Adrenal gland (tissue), 12 donors: ENCODE results near the gene TPSG1. TPM values are rescaled to one million over a fixed set of nuclear protein-coding genes. Genes with fewer than 3 reads are reported as not detected.

Experiments used
- DNase-seq, 7 donors: peaks; one replicate each; pipeline ENCODE4 v3.0.0-alpha.2; 2019 to 2020
- H3K27ac ChIP-seq, 5 donors: fragments of 200-600 bp; sonication (generic) in 4 of 5; 1 replicate in 3 of 5; 2 replicates in 2 of 5; pipeline versions ENCODE4 v1.5.1 to v1.8.0; 2016 to 2020; ENCODE audit warnings: mild to moderate bottlenecking in 1 of 5
- H3K27me3 ChIP-seq: fragments of 200-600 bp; 2 replicates; pipeline ENCODE4 v1.8.0; 2021
- H3K36me3 ChIP-seq, 2 donors: fragments of 200-600 bp; replicated peaks in 1 of 2; 1 replicate in 1 of 2; 2 replicates in 1 of 2; pipeline versions ENCODE4 v1.5.1 to v1.8.0; 2018 to 2022
- H3K4me1 ChIP-seq, 2 donors: fragments of 200-600 bp; replicated peaks in 1 of 2; 1 replicate in 1 of 2; 2 replicates in 1 of 2; pipeline versions ENCODE4 v1.5.1 to v1.8.0; 2018 to 2021
- H3K4me3 ChIP-seq, 4 donors: fragments of 200-600 bp; sonication (generic) in 3 of 4; one replicate each; pipeline ENCODE4 v1.5.1; 2016 to 2018
- H3K9me3 ChIP-seq, 3 donors: fragments of 200-600 bp; sonication (generic) in 1 of 3; replicated peaks in 1 of 3; 1 replicate in 2 of 3; 2 replicates in 1 of 3; pipeline versions ENCODE4 v1.5.1 to v1.8.0; 2016 to 2021
- POLR2A ChIP-seq, 2 donors: fragments of 450-650 bp; IDR thresholded peaks; one replicate each; pipeline ENCODE4 v1.6.1; 2017; ENCODE audit warnings: antibody characterized with exemption in 2 of 2, mild to moderate bottlenecking in 2 of 2, moderate library complexity in 1 of 2
- WGBS, 4 donors: extraction: QIAGEN DNeasy Blood & Tissue Kit in 2 of 4; methylation state at CpG; one replicate each; pipeline versions ENCODE4 v1.1.5 to v1.1.7; 2013 to 2017; 5-methylcytosine and 5-hydroxymethylcytosine counted together
- intact Hi-C, 2 donors: fragments of 100-400 bp; cut with DNase I; formaldehyde crosslinking; loops; one replicate each; pipeline versions ENCODE4 v1.14.1 to v1.15.0; 2022 to 2023
- polyA plus RNA-seq, 3 donors: library from polyadenylated mRNA; stranded (reverse); fragments of 200-250 nt in 2 of 3; fragments of 350-450 nt in 1 of 3; fragmentation: Illumina TruSeq in 1 of 3; extraction: RNeasy Lipid Tissue Mini Kit (QIAGEN cat#74804) in 1 of 3; gene quantifications; one replicate each; pipeline ENCODE4 v1.2.3, GENCODE V29; 2013 to 2014
- total RNA-seq, 9 donors: library from RNA; depleted of rRNA in 4 of 9; stranded (reverse); fragments of >200 nt in 4 of 9; fragments of 120-200 nt in 1 of 9; fragmentation: NEBNext Ultra II Directional in 1 of 9; extraction: Animal tissue kit (Norgen Biotek cat#: 25700) in 1 of 9; gene quantifications; one replicate each; pipeline versions ENCODE4 v1.1.0 to v1.2.4, GENCODE V29; 2013 to 2023
- TF ChIP-seq, protein P1 (sequence below), 6 experiments: fragments of 450-650 bp in 4 of 6; fragments of 200-600 bp in 2 of 6; sonication (generic) in 1 of 6; IDR thresholded peaks; 1 replicate in 5 of 6; 2 replicates in 1 of 6; pipeline versions ENCODE4 v1.5.1 to v1.8.0; 2016 to 2021; ENCODE audit warnings: antibody characterized with exemption in 6 of 6, mild to moderate bottlenecking in 2 of 6, moderate library complexity in 1 of 6
- donor health status: healthy with polysubstance abuse.
- donor health status: Bipolar disorder and iron deficiency.
- donor health status: DM: yes; HTN: yes; CAD: no.
- donor health status: DM: no; HTN: no; CAD: no.
- donor health status: DM: no; HTN: no; CAD: no.
- donor health status: DM: yes; HTN: yes; CAD: no.

TPSG1 gene
- total and polyA plus RNA-seq, 12 donors: 0.18 to 5.5 (median 0.34) TPM; not detected in 7

GRCh38 chr16:1174477-1175357, 50.4 kb downstream of the TPSG1 start:
- intact Hi-C loops: no loop called here
- Histone ChIP-seq H3K4me3 (no peak overlapping the region), H3K27me3 (no peaks in the 10 kb centered on the region), H3K27ac (peak overlapping the region in 4 of 5 donors; percentile 17 to 71 (median 48)), H3K4me1 (peaks cover 9% of the 10 kb centered on the region in 2 donors), H3K9me3 (no peaks in the 10 kb centered on the region), H3K36me3 (no peaks in the 10 kb centered on the region)
- TF ChIP-seq, protein P1, sequence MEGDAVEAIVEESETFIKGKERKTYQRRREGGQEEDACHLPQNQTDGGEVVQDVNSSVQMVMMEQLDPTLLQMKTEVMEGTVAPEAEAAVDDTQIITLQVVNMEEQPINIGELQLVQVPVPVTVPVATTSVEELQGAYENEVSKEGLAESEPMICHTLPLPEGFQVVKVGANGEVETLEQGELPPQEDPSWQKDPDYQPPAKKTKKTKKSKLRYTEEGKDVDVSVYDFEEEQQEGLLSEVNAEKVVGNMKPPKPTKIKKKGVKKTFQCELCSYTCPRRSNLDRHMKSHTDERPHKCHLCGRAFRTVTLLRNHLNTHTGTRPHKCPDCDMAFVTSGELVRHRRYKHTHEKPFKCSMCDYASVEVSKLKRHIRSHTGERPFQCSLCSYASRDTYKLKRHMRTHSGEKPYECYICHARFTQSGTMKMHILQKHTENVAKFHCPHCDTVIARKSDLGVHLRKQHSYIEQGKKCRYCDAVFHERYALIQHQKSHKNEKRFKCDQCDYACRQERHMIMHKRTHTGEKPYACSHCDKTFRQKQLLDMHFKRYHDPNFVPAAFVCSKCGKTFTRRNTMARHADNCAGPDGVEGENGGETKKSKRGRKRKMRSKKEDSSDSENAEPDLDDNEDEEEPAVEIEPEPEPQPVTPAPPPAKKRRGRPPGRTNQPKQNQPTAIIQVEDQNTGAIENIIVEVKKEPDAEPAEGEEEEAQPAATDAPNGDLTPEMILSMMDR (IDR thresholded peaks at IDR 0.05): no peak
- TF ChIP-seq POLR2A (IDR thresholded peaks at IDR 0.05): no peak
- 54 to 64% (median 58%) methylated on average over 20 to 38 of the region's 38 CpGs for WGBS, 4 donors
- peak in 1 of 7 donors; percentile 63 for DNase-seq

GRCh38 chr16:1173788-1174451, 51.1 kb downstream of the TPSG1 start:
- H3K9me3 ChIP-seq: no peaks in the 10 kb centered on the region
- no peaks in the 10 kb centered on the region for H3K27me3 ChIP-seq
- TF ChIP-seq, protein P1 (IDR thresholded peaks at IDR 0.05): no peak
- no peak for TF ChIP-seq POLR2A (IDR thresholded peaks at IDR 0.05)
- no peaks in the 10 kb centered on the region for H3K36me3 ChIP-seq
- no peak overlapping the region for H3K4me3 ChIP-seq
- H3K4me1 ChIP-seq: peaks cover 9% of the 10 kb centered on the region in 2 donors
- H3K27ac ChIP-seq: peak overlapping the region in 4 of 5 donors; percentile 17 to 71 (median 48)
- peak in 1 of 7 donors; percentile 54 for DNase-seq
- 51 to 75% (median 69%) methylated on average over 5 to 14 of the region's 14 CpGs for WGBS, 4 donors
- intact Hi-C loops: no loop called here

GRCh38 chr16:1172651-1173050, 52.4 kb downstream of the TPSG1 start:
- Histone ChIP-seq H3K27ac (no peak overlapping the region), H3K4me1 (peaks cover 9% of the 10 kb centered on the region in 2 donors), H3K9me3 (no peaks in the 10 kb centered on the region), H3K27me3 (no peaks in the 10 kb centered on the region), H3K36me3 (no peaks in the 10 kb centered on the region), H3K4me3 (no peak overlapping the region)
- intact Hi-C loops: no loop called here
- TF ChIP-seq, protein P1 (IDR thresholded peaks at IDR 0.05): no peak
- TF ChIP-seq POLR2A (IDR thresholded peaks at IDR 0.05): no peak
- 84 to 92% (median 87%) methylated on average over 3 to 13 of the region's 13 CpGs for WGBS, 4 donors
- no peak for DNase-seq

DNA sequence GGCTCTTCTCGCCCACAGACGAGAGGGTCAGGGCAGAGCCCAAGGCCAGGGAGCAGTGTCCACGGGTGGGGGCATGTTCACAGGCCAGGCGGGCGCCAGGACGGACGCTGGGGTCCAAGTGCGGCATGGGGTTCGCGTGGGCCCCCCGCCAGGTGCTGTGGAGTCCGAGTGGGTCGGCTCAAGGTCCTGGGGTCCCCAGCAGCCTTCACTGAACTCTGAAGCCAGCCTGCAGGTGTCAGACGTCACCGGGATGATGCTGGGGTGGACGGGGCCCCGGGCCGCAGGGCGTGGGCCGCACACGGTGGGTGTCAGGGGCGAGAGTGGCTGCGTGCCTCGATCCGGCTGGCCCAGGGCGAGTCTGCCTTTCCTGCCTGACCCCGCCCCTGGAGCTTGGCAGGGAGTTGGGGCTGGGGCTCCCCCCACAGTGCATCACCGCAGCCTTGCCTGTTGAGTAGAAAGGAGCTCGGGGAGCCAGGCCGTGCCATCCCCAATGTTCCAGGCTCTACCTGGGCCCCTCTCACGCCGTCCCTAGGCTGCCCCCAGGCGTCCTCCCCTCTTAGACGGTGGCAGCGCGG, 53.1 kb downstream of the TPSG1 start:
- peaks cover 9% of the 10 kb centered on the region in 2 donors for H3K4me1 ChIP-seq
- no peak for TF ChIP-seq POLR2A (IDR thresholded peaks at IDR 0.05)
- TF ChIP-seq, protein P1 (IDR thresholded peaks at IDR 0.05): no peak
- DNase-seq: no peak
- no peaks in the 10 kb centered on the region for H3K9me3 ChIP-seq
- H3K27me3 ChIP-seq: no peaks in the 10 kb centered on the region
- intact Hi-C loops: no loop called here
- WGBS, 4 donors: 82 to 88% (median 86%) methylated on average over 5 to 36 of the region's 36 CpGs
- H3K27ac ChIP-seq: no peak overlapping the region
- no peaks in the 10 kb centered on the region for H3K36me3 ChIP-seq
- no peak overlapping the region for H3K4me3 ChIP-seq
